Measurements from ENCODE around the gene FAM43A. TPM values are rescaled to one million over a fixed set of nuclear protein-coding genes. Genes with fewer than 3 reads are reported as not detected.

Gene FAM43A
- total RNA-seq, 1 donor from 2014 or later, result 1.5 TPM

GRCh38 chr3:194705227-194705626 lies 19.5 kb downstream of the FAM43A start:
- ATAC-seq (no peak), DNase-seq (ENCODE audit: low spot score) (no peak)

GRCh38 chr3:194705761-194706160 lies 20.1 kb downstream of the FAM43A start:
- DNase-seq (ENCODE audit: low spot score) (no peak), ATAC-seq (no peak)

GRCh38 chr3:194707147-194707540 lies 21.5 kb downstream of the FAM43A start:
- DNase-seq (ENCODE audit: low spot score) (no peak), ATAC-seq (no peak)

GRCh38 chr3:194711286-194711685 lies 25.6 kb downstream of the FAM43A start:
- DNase-seq (ENCODE audit: low spot score), result no peak

GRCh38 chr3:194711913-194712312 lies 26.2 kb downstream of the FAM43A start:
- ATAC-seq (no peak), DNase-seq (ENCODE audit: low spot score) (no peak)

More at GRCh38 chr3:194711286-194711685, 25.6 kb downstream of the FAM43A start:
- no peak for ATAC-seq

- no peak for ATAC-seq
- no peak for DNase-seq (ENCODE audit: low spot score)
Measured at GRCh38 chr3:194713299-194714136, 27.8 kb downstream of the FAM43A start.

- no peak for ATAC-seq
Measured at GRCh38 chr3:194714137-194714455, 28.4 kb downstream of the FAM43A start.

GRCh38 chr3:194714564-194714963 lies 28.9 kb downstream of the FAM43A start:
- DNase-seq (ENCODE audit: low spot score), result no peak
- ATAC-seq, result no peak

More at GRCh38 chr3:194714137-194714455, 28.4 kb downstream of the FAM43A start:
- DNase-seq (ENCODE audit: low spot score), result no peak

GRCh38 chr3:194715022-194715800 lies 29.5 kb downstream of the FAM43A start:
- ATAC-seq (no peak), DNase-seq (ENCODE audit: low spot score) (no peak)

- ATAC-seq, result no peak
- DNase-seq (ENCODE audit: low spot score), result no peak
Measured at GRCh38 chr3:194718079-194718478, 32.4 kb downstream of the FAM43A start.

GRCh38 chr3:194720048-194720447 lies 34.4 kb downstream of the FAM43A start:
- ATAC-seq (no peak), DNase-seq (ENCODE audit: low spot score) (no peak)

GRCh38 chr3:194723846-194724618 lies 38.3 kb downstream of the FAM43A start:
- ATAC-seq (no peak), DNase-seq (ENCODE audit: low spot score) (no peak)

- no peak for ATAC-seq
Measured at GRCh38 chr3:194725346-194725745, 39.7 kb downstream of the FAM43A start.

GRCh38 chr3:194727435-194728128 lies 41.9 kb downstream of the FAM43A start:
- no peak for DNase-seq (ENCODE audit: low spot score)
- no peak for ATAC-seq

More at GRCh38 chr3:194725346-194725745, 39.7 kb downstream of the FAM43A start:
- DNase-seq (ENCODE audit: low spot score), result no peak

- DNase-seq (ENCODE audit: low spot score) (no peak), ATAC-seq (no peak)
Measured at GRCh38 chr3:194728986-194729385, 43.3 kb downstream of the FAM43A start.

- no peak for DNase-seq (ENCODE audit: low spot score)
- ATAC-seq, result peak; percentile 36
Measured at GRCh38 chr3:194730365-194730764, 44.7 kb downstream of the FAM43A start.

- DNase-seq (ENCODE audit: low spot score) (no peak), ATAC-seq (no peak)
Measured at GRCh38 chr3:194731506-194732073, 45.9 kb downstream of the FAM43A start.

GRCh38 chr3:194732617-194733016 lies 46.9 kb downstream of the FAM43A start:
- ATAC-seq (no peak), DNase-seq (ENCODE audit: low spot score) (no peak)

GRCh38 chr3:194736277-194736895 lies 50.7 kb downstream of the FAM43A start:
- ATAC-seq (no peak), DNase-seq (ENCODE audit: low spot score) (no peak)

Measured in left lobe of liver (tissue), 2 donors.